Osteoblast (primary cell): ENCODE results near the gene ZNF652. TPM values are rescaled to one million over a fixed set of nuclear protein-coding genes. Genes with fewer than 3 reads are reported as not detected.
A peak's percentile ranks its signal among the peaks of the same experiment; 100 is the strongest.

Experiments
- DNase-seq: peaks from one replicate; pipeline ENCODE4 v3.0.0; 2011; ENCODE audit warnings: low spot score, mixed read lengths; ENCODE audit not compliant: insufficient read length; ENCODE audit errors: missing footprints
- H2AFZ ChIP-seq: 2 replicates; pipeline ENCODE4 v1.6.0; 2011; ENCODE audit warnings: mild to moderate bottlenecking, low read length
- H3K27ac ChIP-seq: 2 replicates; pipeline ENCODE4 v1.5.1; 2011; ENCODE audit warnings: mild to moderate bottlenecking, low read depth, low read length, moderate library complexity
- H3K27me3 ChIP-seq: 2 replicates; pipeline ENCODE4 v1.6.0; 2012; ENCODE audit warnings: mild to moderate bottlenecking, control low read depth, inconsistent platforms, low read length, moderate library complexity; ENCODE audit not compliant: insufficient read depth
- H3K36me3 ChIP-seq: 2 replicates; pipeline ENCODE4 v1.5.1; 2011; ENCODE audit warnings: mild to moderate bottlenecking, low read length, control low read depth, moderate library complexity; ENCODE audit not compliant: insufficient read depth
- H3K4me1 ChIP-seq: 2 replicates; pipeline ENCODE4 v1.5.1; 2011; ENCODE audit warnings: mild to moderate bottlenecking, low read length, control low read depth, moderate library complexity; ENCODE audit not compliant: insufficient read depth
- H3K4me2 ChIP-seq: 2 replicates; pipeline ENCODE4 v1.6.0; 2011; ENCODE audit warnings: mild to moderate bottlenecking, low read length; ENCODE audit not compliant: insufficient read depth
- H3K4me3 ChIP-seq: fragments of 200-600 bp; sonication (generic); 3 replicates; pipeline ENCODE4 v1.5.1; 2012; ENCODE audit warnings: mild to moderate bottlenecking, low read length, inconsistent platforms; ENCODE audit not compliant: insufficient read depth
- H3K79me2 ChIP-seq: 2 replicates; pipeline ENCODE4 v1.6.0; 2012; ENCODE audit warnings: mild to moderate bottlenecking, low read length, control low read depth, inconsistent platforms; ENCODE audit not compliant: insufficient read depth
- H3K9me3 ChIP-seq: 2 replicates; pipeline ENCODE4 v1.5.1; 2011; ENCODE audit warnings: low read depth, low read length, control low read depth
- H4K20me1 ChIP-seq: 2 replicates; pipeline ENCODE4 v1.6.0; 2012; ENCODE audit warnings: mild to moderate bottlenecking, low read length, control low read depth; ENCODE audit not compliant: insufficient read depth
- total RNA-seq: library from RNA; depleted of rRNA; stranded (reverse); fragments of >200 nt; gene quantifications from 2 replicates; pipeline ENCODE4 v1.2.3, GENCODE V29; 2012
- TF ChIP-seq, protein P1 (sequence below): IDR thresholded peaks from 2 replicates; pipeline ENCODE4 v1.5.1; 2011; ENCODE audit warnings: mild to moderate bottlenecking, low read depth, low read length, moderate library complexity; ENCODE audit errors: extremely low read depth

Gene ZNF652
- total RNA-seq, 1 donor, result 28.2 TPM

DNA sequence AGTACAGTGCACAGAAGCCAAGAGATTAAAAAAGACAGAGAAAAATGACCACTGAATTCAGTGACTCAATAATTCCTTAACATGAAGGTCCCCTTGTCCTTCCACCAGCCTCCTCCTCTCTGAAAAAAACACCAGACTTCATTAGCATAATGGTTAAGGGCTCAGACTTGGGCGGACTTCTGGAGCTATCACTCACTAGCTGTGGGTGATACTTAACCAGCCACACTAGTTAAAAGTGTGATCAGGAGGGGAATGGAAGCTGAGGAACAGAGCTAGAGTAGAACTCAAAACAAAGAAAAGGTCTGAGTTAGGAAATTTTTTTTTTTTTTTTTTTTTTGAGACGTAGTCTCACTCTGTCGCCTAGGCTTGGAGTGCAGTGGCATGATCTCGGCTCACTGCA lies 23.2 kb downstream of the ZNF652 start:
- Histone ChIP-seq H3K27ac (no peak overlapping the region), H3K79me2 (peaks cover 66% of the 10 kb centered on the region), H3K4me3 (no peak overlapping the region), H3K27me3 (no peaks in the 10 kb centered on the region), H3K4me1 (peaks cover 48% of the 10 kb centered on the region), H3K4me2 (no peak overlapping the region), H4K20me1 (peaks cover 58% of the 10 kb centered on the region), H3K36me3 (no peaks in the 10 kb centered on the region), H3K9me3 (no peaks in the 10 kb centered on the region), H2AFZ (no peak overlapping the region)
- no peak for DNase-seq
- TF ChIP-seq, protein P1, sequence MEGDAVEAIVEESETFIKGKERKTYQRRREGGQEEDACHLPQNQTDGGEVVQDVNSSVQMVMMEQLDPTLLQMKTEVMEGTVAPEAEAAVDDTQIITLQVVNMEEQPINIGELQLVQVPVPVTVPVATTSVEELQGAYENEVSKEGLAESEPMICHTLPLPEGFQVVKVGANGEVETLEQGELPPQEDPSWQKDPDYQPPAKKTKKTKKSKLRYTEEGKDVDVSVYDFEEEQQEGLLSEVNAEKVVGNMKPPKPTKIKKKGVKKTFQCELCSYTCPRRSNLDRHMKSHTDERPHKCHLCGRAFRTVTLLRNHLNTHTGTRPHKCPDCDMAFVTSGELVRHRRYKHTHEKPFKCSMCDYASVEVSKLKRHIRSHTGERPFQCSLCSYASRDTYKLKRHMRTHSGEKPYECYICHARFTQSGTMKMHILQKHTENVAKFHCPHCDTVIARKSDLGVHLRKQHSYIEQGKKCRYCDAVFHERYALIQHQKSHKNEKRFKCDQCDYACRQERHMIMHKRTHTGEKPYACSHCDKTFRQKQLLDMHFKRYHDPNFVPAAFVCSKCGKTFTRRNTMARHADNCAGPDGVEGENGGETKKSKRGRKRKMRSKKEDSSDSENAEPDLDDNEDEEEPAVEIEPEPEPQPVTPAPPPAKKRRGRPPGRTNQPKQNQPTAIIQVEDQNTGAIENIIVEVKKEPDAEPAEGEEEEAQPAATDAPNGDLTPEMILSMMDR, result no peak

DNA sequence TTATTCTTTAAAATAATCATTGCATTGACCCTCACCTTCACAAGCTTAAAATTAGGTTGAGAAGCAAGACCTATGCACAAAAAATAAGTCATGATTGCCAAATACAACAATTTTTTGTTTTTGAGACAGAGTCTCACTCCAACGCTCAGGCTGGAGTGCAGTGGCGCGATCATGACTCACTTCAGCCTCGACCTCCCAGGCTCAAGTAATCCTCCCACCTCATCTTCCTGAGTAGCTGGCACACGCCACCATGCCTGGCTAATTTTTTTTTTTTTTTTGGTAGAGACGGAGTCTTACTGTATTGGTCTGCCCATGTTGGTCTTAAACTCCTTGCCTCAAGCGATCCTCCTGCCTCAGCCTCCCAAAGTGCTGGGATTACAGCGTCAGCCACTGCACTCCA lies 24.2 kb downstream of the ZNF652 start:
- no peak overlapping the region for H3K27ac ChIP-seq
- peaks cover 50% of the 10 kb centered on the region for H4K20me1 ChIP-seq
- TF ChIP-seq, protein P1, result no peak
- peak overlapping the region; percentile 37 for H3K4me2 ChIP-seq
- H3K36me3 ChIP-seq, result no peaks in the 10 kb centered on the region
- H2AFZ ChIP-seq, result no peak overlapping the region
- H3K4me3 ChIP-seq, result no peak overlapping the region
- DNase-seq, result no peak
- peaks cover 43% of the 10 kb centered on the region for H3K4me1 ChIP-seq
- H3K79me2 ChIP-seq, result peaks cover 70% of the 10 kb centered on the region
- no peaks in the 10 kb centered on the region for H3K27me3 ChIP-seq
- H3K9me3 ChIP-seq, result no peaks in the 10 kb centered on the region

DNA sequence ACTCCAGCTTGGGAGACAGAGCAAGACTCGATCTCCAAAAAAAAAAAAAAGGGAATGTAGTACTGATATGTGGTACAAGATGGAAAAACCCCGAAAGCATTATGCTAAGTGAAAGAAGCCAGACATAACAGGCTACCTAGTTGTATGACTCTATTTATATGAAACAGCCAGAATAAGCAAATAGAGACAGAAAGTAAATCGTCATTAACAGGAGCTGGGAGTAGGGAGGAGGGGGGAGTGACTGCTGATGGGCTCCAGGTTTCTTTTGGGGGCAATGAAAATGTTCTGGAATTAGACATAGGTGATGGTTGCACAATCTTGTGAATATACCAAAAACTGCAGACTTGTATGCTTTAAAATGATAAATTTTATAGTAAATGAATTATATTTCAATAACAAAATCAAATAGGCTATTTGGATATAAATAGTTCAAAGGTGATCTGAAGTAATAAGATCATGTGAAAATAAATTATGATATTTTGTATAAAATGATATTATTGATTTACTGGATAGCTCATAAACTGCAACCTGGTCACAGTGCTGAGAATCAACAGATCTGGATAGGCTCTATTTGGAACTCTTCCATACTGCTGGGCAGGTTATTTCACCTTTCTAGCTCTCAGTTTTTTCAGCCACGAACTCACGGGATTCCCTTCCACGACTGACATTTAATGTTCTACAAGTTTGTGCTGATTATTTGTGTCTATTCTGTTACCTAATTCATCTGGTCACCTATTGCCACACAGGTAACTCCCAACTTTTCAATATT lies 27.1 kb downstream of the ZNF652 start:
- H2AFZ ChIP-seq, result no peak overlapping the region
- H3K79me2 ChIP-seq, result peaks cover 73% of the 10 kb centered on the region
- no peak overlapping the region for H3K27ac ChIP-seq
- DNase-seq, result no peak
- H3K4me3 ChIP-seq, result no peak overlapping the region
- H3K36me3 ChIP-seq, result no peaks in the 10 kb centered on the region
- no peak overlapping the region for H3K4me2 ChIP-seq
- peaks cover 26% of the 10 kb centered on the region for H3K4me1 ChIP-seq
- H3K9me3 ChIP-seq, result no peaks in the 10 kb centered on the region
- H3K27me3 ChIP-seq, result no peaks in the 10 kb centered on the region
- H4K20me1 ChIP-seq, result peaks cover 40% of the 10 kb centered on the region
- TF ChIP-seq, protein P1, result no peak

DNA sequence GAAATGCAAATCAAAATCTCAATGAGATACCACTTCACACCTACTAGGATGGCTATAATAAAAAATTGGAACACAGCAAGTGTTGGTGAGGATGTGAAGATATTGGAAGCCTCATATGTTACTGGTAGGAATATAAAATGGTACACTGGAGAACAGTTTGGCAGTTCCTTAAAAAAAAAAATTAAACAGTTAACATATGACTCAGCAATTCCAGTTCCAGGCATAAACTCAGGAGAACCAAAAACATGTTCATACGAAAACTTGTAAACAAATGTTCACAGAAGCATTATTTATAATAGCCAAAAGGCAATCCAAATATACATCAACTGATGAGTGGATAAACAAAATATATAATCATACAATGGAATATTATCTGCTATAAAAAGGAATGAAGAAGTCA lies 28.2 kb downstream of the ZNF652 start:
- no peak for DNase-seq
- Histone ChIP-seq H3K36me3 (no peaks in the 10 kb centered on the region), H4K20me1 (peaks cover 40% of the 10 kb centered on the region), H3K27ac (no peak overlapping the region), H3K4me3 (no peak overlapping the region), H2AFZ (no peak overlapping the region), H3K4me1 (peaks cover 25% of the 10 kb centered on the region), H3K27me3 (no peaks in the 10 kb centered on the region), H3K4me2 (no peak overlapping the region), H3K79me2 (peaks cover 74% of the 10 kb centered on the region), H3K9me3 (no peaks in the 10 kb centered on the region)
- TF ChIP-seq, protein P1, result no peak
